Neural cell (in vitro differentiated cells): Measurements from ENCODE around the gene EEPD1.

ENCODE experiments used
- EZH2 ChIP-seq: fragments of 200-600, 300-800 bp; shearing (Covaris generic), sonication (generic); IDR thresholded peaks from 2 replicates; pipeline ENCODE4 v1.6.1; 2014; ENCODE audit warnings: antibody characterized with exemption, low read length, borderline replicate concordance, mild to moderate bottlenecking; ENCODE audit not compliant: insufficient read depth, poor library complexity, severe bottlenecking
- POLR2AphosphoS5 ChIP-seq: IDR thresholded peaks from 2 replicates; pipeline ENCODE4 v1.6.1; 2012
- RAD21 ChIP-seq: fragments of 450-650 bp; conservative IDR thresholded peaks from 2 replicates; pipeline ENCODE4 v1.6.1; 2014; ENCODE audit warnings: antibody characterized with exemption, mild to moderate bottlenecking, moderate library complexity
- SMC3 ChIP-seq: fragments of 450-650 bp; conservative IDR thresholded peaks from 2 replicates; pipeline ENCODE4 v1.6.1; 2014; ENCODE audit warnings: antibody characterized with exemption, mild to moderate bottlenecking, moderate library complexity; ENCODE audit not compliant: poor library complexity
- TAF1 ChIP-seq: IDR thresholded peaks from 2 replicates; pipeline ENCODE4 v1.6.1; 2012; ENCODE audit warnings: low read depth
- TF ChIP-seq, protein P1 (sequence below): fragments of 450-650 bp; IDR thresholded peaks from 2 replicates; pipeline ENCODE4 v1.5.1; 2014; ENCODE audit warnings: antibody characterized with exemption, mild to moderate bottlenecking, moderate library complexity; ENCODE audit not compliant: poor library complexity, severe bottlenecking
- TF ChIP-seq, protein P2 (sequence below): IDR thresholded peaks from 2 replicates; pipeline ENCODE4 v1.6.1; 2012; ENCODE audit warnings: borderline replicate concordance

DNA sequence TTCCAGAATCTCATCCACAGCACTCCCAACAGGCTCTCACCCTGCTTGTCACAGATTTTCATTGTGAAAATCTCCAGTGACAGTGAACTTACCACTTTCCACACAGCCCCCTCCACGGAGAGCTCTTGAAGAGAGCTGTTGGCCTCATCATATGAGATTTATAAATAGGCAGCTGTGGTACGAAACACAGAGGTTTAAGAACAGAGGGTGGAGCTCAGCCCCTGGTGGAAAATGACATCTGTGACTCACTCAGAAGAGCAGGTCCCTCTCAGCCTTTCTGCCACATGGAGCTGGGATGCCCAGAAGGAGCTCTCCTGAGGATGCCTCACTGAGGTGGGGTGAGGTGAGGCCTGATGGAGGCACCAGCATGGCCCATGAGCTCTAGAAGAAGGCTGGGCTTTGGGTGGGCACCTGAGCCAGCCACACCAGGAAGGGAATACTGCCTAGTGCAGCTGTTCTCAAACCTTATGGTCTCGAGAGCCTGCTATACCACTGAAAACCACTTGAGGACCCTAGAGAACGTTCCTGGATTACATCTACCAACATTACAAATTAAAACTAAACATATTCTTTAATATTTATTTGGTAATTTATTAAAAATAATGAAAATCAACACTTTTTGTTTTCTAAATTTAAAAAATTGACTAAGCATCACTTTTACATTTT, 25.8 kb upstream of the EEPD1 start:
- TF ChIP-seq, protein P1, sequence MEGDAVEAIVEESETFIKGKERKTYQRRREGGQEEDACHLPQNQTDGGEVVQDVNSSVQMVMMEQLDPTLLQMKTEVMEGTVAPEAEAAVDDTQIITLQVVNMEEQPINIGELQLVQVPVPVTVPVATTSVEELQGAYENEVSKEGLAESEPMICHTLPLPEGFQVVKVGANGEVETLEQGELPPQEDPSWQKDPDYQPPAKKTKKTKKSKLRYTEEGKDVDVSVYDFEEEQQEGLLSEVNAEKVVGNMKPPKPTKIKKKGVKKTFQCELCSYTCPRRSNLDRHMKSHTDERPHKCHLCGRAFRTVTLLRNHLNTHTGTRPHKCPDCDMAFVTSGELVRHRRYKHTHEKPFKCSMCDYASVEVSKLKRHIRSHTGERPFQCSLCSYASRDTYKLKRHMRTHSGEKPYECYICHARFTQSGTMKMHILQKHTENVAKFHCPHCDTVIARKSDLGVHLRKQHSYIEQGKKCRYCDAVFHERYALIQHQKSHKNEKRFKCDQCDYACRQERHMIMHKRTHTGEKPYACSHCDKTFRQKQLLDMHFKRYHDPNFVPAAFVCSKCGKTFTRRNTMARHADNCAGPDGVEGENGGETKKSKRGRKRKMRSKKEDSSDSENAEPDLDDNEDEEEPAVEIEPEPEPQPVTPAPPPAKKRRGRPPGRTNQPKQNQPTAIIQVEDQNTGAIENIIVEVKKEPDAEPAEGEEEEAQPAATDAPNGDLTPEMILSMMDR: no peak
- TF ChIP-seq RAD21 (no peak), POLR2AphosphoS5 (no peak), EZH2 (no peak), TAF1 (no peak), SMC3 (no peak)
- TF ChIP-seq, protein P2, sequence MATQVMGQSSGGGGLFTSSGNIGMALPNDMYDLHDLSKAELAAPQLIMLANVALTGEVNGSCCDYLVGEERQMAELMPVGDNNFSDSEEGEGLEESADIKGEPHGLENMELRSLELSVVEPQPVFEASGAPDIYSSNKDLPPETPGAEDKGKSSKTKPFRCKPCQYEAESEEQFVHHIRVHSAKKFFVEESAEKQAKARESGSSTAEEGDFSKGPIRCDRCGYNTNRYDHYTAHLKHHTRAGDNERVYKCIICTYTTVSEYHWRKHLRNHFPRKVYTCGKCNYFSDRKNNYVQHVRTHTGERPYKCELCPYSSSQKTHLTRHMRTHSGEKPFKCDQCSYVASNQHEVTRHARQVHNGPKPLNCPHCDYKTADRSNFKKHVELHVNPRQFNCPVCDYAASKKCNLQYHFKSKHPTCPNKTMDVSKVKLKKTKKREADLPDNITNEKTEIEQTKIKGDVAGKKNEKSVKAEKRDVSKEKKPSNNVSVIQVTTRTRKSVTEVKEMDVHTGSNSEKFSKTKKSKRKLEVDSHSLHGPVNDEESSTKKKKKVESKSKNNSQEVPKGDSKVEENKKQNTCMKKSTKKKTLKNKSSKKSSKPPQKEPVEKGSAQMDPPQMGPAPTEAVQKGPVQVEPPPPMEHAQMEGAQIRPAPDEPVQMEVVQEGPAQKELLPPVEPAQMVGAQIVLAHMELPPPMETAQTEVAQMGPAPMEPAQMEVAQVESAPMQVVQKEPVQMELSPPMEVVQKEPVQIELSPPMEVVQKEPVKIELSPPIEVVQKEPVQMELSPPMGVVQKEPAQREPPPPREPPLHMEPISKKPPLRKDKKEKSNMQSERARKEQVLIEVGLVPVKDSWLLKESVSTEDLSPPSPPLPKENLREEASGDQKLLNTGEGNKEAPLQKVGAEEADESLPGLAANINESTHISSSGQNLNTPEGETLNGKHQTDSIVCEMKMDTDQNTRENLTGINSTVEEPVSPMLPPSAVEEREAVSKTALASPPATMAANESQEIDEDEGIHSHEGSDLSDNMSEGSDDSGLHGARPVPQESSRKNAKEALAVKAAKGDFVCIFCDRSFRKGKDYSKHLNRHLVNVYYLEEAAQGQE: no peak
